K562 (cell line): ENCODE data around the gene NLK. TPM values are rescaled to one million over a fixed set of nuclear protein-coding genes. Genes with fewer than 3 reads are reported as not detected.
"Not testable (repeated sequence)": the region's sequence is repeated elsewhere in the genome, so short reads cannot be mapped to it uniquely, and the experiment has no call there.

Source experiments
- ATAC-seq: fragments of 200-7000 bp; cut with Tn5 transposase; 3 replicates; pipeline ENCODE4 v1.9.1; 2020; ENCODE audit warnings: moderate library complexity
- BruUV-seq: library from RNA; stranded (reverse); fragments of 400-500 nt; replicated peaks from 2 replicates; lab custom pipeline; 2021; lab: Mats Ljungman, UMichigan
- CTCF ChIA-PET: fragments of 300-600 bp; formaldehyde crosslinking; extraction: SDS; loops from one replicate; lab custom pipeline; 2021; ENCODE audit warnings: low intra/inter-chr PET ratio; lab: Yijun Ruan, JAX
- POLR2A ChIA-PET: fragments of 300-600, 350-650 bp; sonication (Branson Sonifier 250); formaldehyde crosslinking; extraction: SDS; loops from one replicate; lab custom pipeline; 2021; ENCODE audit warnings: antibody characterized with exemption, inconsistent platforms; lab: Yijun Ruan, JAX
- DNase-seq, 4 experiments: peaks; one replicate each; pipeline versions ENCODE4 v3.0.0 to v3.0.0-alpha.2; 2011 to 2018; ENCODE audit warnings: low spot score in 3 of 4, mixed read lengths in 3 of 4; ENCODE audit errors: extremely low read depth in 1 of 4
- FAIRE-seq: peaks from 2 replicates; lab custom pipeline; 2011; peaks lifted over from hg19 to GRCh38; lab: Jason Lieb, UNC
- H2AFZ ChIP-seq: 2 replicates; pipeline ENCODE4 v1.6.0; 2011; ENCODE audit warnings: low read depth, low read length, control low read depth, inconsistent platforms
- H3K27ac ChIP-seq: fragments of 200-600 bp; 3 replicates; pipeline ENCODE4 v1.8.0; 2011; ENCODE audit warnings: low read depth, mild to moderate bottlenecking, control low read depth, inconsistent platforms, low read length, moderate library complexity, mixed read lengths; ENCODE audit errors: extremely low read depth
- H3K27me3 ChIP-seq, 2 experiments: fragments of 300-600 bp in 1 of 2; 2 replicates in 1 of 2; 3 replicates in 1 of 2; pipeline versions ENCODE4 v1.6.0 to v1.8.0; 2011; ENCODE audit warnings: inconsistent platforms in 2 of 2, low read length in 2 of 2, mild to moderate bottlenecking in 1 of 2, mixed read lengths in 1 of 2, moderate library complexity in 1 of 2; ENCODE audit not compliant: control insufficient read depth in 2 of 2, insufficient read depth in 2 of 2
- H3K36me3 ChIP-seq: fragments of 300-600 bp; 3 replicates; pipeline ENCODE4 v1.8.0; 2011; ENCODE audit warnings: mild to moderate bottlenecking, low read length, inconsistent platforms; ENCODE audit not compliant: control insufficient read depth, insufficient read depth
- H3K4me1 ChIP-seq, 2 experiments: fragments of 200-600 bp in 1 of 2; replicated peaks in 1 of 2; 2 replicates in 1 of 2; 3 replicates in 1 of 2; pipeline versions ENCODE4 v1.5.1 to v1.8.0; 2011; ENCODE audit warnings: inconsistent platforms in 2 of 2, low read length in 2 of 2, mild to moderate bottlenecking in 1 of 2, mixed read lengths in 1 of 2, moderate library complexity in 1 of 2; ENCODE audit not compliant: control insufficient read depth in 2 of 2, insufficient read depth in 2 of 2
- H3K4me2 ChIP-seq: 2 replicates; pipeline ENCODE4 v1.6.1; 2011; ENCODE audit warnings: low read length, control low read depth, inconsistent platforms, mixed read lengths; ENCODE audit not compliant: insufficient read depth
- H3K4me3 ChIP-seq: fragments of 200-600 bp; sonication (generic), shearing (Covaris generic); 2 replicates; pipeline ENCODE4 v1.5.1; 2016; ENCODE audit warnings: control low read depth, inconsistent platforms
- H3K79me2 ChIP-seq: fragments of 200-600 bp; 3 replicates; pipeline ENCODE4 v1.8.0; 2011; ENCODE audit warnings: low read length, inconsistent platforms; ENCODE audit not compliant: control insufficient read depth, insufficient read depth
- H3K9ac ChIP-seq, 2 experiments: 2 replicates each; pipeline versions ENCODE4 v1.6.0 to v1.6.1; 2011; ENCODE audit warnings: low read depth in 2 of 2, low read length in 2 of 2, control low read depth in 1 of 2, inconsistent platforms in 1 of 2, mild to moderate bottlenecking in 1 of 2, mixed read lengths in 1 of 2; ENCODE audit not compliant: insufficient read depth in 1 of 2
- H3K9me1 ChIP-seq: one replicate; pipeline ENCODE4 v1.6.0; 2011; ENCODE audit warnings: inconsistent platforms, mild to moderate bottlenecking, low read length, moderate library complexity; ENCODE audit not compliant: control insufficient read depth, insufficient read depth
- H3K9me3 ChIP-seq: replicated peaks from 2 replicates; pipeline ENCODE4 v1.5.1; 2011; ENCODE audit warnings: low read depth, low read length, inconsistent platforms; ENCODE audit not compliant: control insufficient read depth, insufficient read depth
- H4K20me1 ChIP-seq: replicated peaks from 2 replicates; pipeline ENCODE4 v1.6.1; 2011; ENCODE audit warnings: low read length, inconsistent platforms, mixed read lengths; ENCODE audit not compliant: control insufficient read depth, insufficient read depth
- ARID2 ChIP-seq: fragments of 450-650 bp; IDR thresholded peaks from 2 replicates; pipeline ENCODE4 v1.6.1; 2017; ENCODE audit warnings: antibody characterized with exemption, mild to moderate bottlenecking
- DIDO1 ChIP-seq: fragments of 450-650 bp; IDR thresholded peaks from 2 replicates; pipeline ENCODE4 v1.6.1; 2016; ENCODE audit warnings: low read depth, missing biosample characterization, missing genetic modification characterization
- MEIS2 ChIP-seq: fragments of 450-650 bp; IDR thresholded peaks from 2 replicates; pipeline ENCODE4 v1.6.1; 2014; ENCODE audit warnings: mild to moderate bottlenecking; ENCODE audit not compliant: partially characterized antibody
- NELFE ChIP-seq: IDR thresholded peaks from 2 replicates; pipeline ENCODE4 v1.6.1; 2011; ENCODE audit warnings: mild to moderate bottlenecking; ENCODE audit not compliant: insufficient read depth, insufficient read length
- PKNOX1 ChIP-seq: fragments of 450-650 bp; IDR thresholded peaks from 2 replicates; pipeline ENCODE4 v1.6.1; 2016
- PTBP1 ChIP-seq: fragments of 200-400 bp; formaldehyde crosslinking; IDR thresholded peaks from 2 replicates; pipeline ENCODE4 v1.6.1; 2017; ENCODE audit warnings: low read depth, low read length
- SAFB ChIP-seq: fragments of 200-400 bp; formaldehyde crosslinking; IDR thresholded peaks from 2 replicates; pipeline ENCODE4 v1.6.1; 2017; ENCODE audit warnings: low read depth, low read length, borderline replicate concordance
- SETDB1 ChIP-seq: IDR thresholded peaks from one replicate; pipeline ENCODE4 v1.6.1; 2012; ENCODE audit warnings: low read length, control low read depth, inconsistent platforms
- SUPT5H ChIP-seq: fragments of 450-650 bp; IDR thresholded peaks from 2 replicates; pipeline ENCODE4 v1.6.1; 2016
- TAL1 ChIP-seq: fragments of 450-650 bp; IDR thresholded peaks from 2 replicates; pipeline ENCODE4 v1.6.1; 2016; ENCODE audit warnings: mild to moderate bottlenecking
- THRB ChIP-seq: fragments of 450-650 bp; formaldehyde crosslinking; conservative IDR thresholded peaks from 2 replicates; pipeline ENCODE4 v1.4.0; 2022; ENCODE audit warnings: mild to moderate bottlenecking, missing genetic modification characterization
- ZNF146 ChIP-seq: IDR thresholded peaks from one replicate; pipeline ENCODE4 v1.6.1; 2018; ENCODE audit warnings: missing compliant biosample characterization; ENCODE audit not compliant: unreplicated experiment
- WGBS: fragments of 100-300 bp; shearing (Covaris generic); methylation state at CpG from one replicate; pipeline ENCODE4 v1.1.6; 2016; ENCODE audit warnings: low coverage, mixed read lengths; ENCODE audit not compliant: insufficient coverage; ENCODE audit errors: missing lambda C conversion rate; 5-methylcytosine and 5-hydroxymethylcytosine counted together
- in situ Hi-C: fragments of 300-500 bp; cut with MboI; formaldehyde crosslinking; loops from 4 replicates; pipeline ENCODE4 v1.15.0; 2018; ENCODE audit warnings: inconsistent platforms, mixed read lengths
- intact Hi-C: fragments of 100-400 bp; cut with micrococcal nuclease; formaldehyde crosslinking; loops from 2 replicates; pipeline ENCODE4 v1.14.2; 2022
- polyA plus RNA-seq, 8 experiments: library from polyadenylated mRNA; depleted of rRNA in 4 of 8; stranded (reverse) in 5 of 8; unstranded in 3 of 8; fragments of >200 nt; fragmentation: Nextera tagmentation in 2 of 8; fragmentation: Illumina TruSeq in 1 of 8; extraction: Ambion mirVana in 2 of 8; extraction: Trizol in 1 of 8; gene quantifications; 2 replicates each; pipeline versions ENCODE4 v1.2.1 to v1.2.3, GENCODE V29; 2011 to 2014; ENCODE audit warnings: inconsistent platforms in 1 of 8, missing spikeins in 1 of 8
- total RNA-seq, 7 experiments: library from RNA; depleted of rRNA in 6 of 7; stranded (reverse); fragments of >200 nt in 6 of 7; fragmentation: Illumina TruSeq in 2 of 7; extraction: Trizol in 2 of 7; gene quantifications; 2 replicates each; pipeline versions ENCODE4 v1.2.1 to v1.2.3, GENCODE V29; 2011 to 2021; ENCODE audit warnings: low replicate concordance in 1 of 7

NLK gene
- total and polyA plus RNA-seq, 9 of the 15 experiments (the other 6 are each of a cell fraction or from before 2014, with no cell fraction given): 10.9 to 59.6 (median 26.7) TPM

GRCh38 chr17:28155405-28155804 lies 112.9 kb downstream of the NLK start:
- POLR2A ChIA-PET, H3K9me3 ChIP-seq, H3K79me2 ChIP-seq, H3K4me1 ChIP-seq, H3K9ac ChIP-seq, BruUV-seq, intact Hi-C loops, in situ Hi-C loops, H3K27ac ChIP-seq, H3K9me1 ChIP-seq, H2AFZ ChIP-seq, ATAC-seq, DNase-seq, H3K36me3 ChIP-seq, CTCF ChIA-PET, H3K27me3 ChIP-seq, FAIRE-seq, H3K4me2 ChIP-seq: not testable (repeated sequence)
- peak; percentile 69 for TF ChIP-seq ZNF146 (CRISPR knock-in tag)
- TF ChIP-seq, all 486 proteins: peak for 1; not testable (repeated sequence) for 485
- not testable (repeated sequence) for H4K20me1 ChIP-seq, H3K4me3 ChIP-seq
- 94% methylated on average over 4 of the region's 4 CpGs for WGBS

- no peak overlapping the region for H3K9ac ChIP-seq
- peak; percentile 32 for FAIRE-seq
- no peak overlapping the region for H3K4me3 ChIP-seq
- no peak for ATAC-seq
- no peak for DNase-seq
- intact Hi-C loops (no loop called here), in situ Hi-C loops (no loop called here)
- no peaks in the 10 kb centered on the region for H4K20me1 ChIP-seq
- H3K9me1 ChIP-seq: no peaks in the 10 kb centered on the region
- no peaks in the 10 kb centered on the region for H3K79me2 ChIP-seq
- peaks cover 4% of the 10 kb centered on the region; the same call in 1 of the 3 replicates for H3K36me3 ChIP-seq
- CTCF ChIA-PET: no interaction called here
- no peaks in the 10 kb centered on the region for H3K27me3 ChIP-seq
- no TSS peak for BruUV-seq
- H3K9me3 ChIP-seq: no peaks in the 10 kb centered on the region
- POLR2A ChIA-PET: no interaction called here
- H3K4me2 ChIP-seq: no peak overlapping the region
- no peak overlapping the region for H2AFZ ChIP-seq
- WGBS: 56% methylated on average over 1 of the region's 1 CpG
- no peaks in the 10 kb centered on the region for H3K4me1 ChIP-seq
- no peak overlapping the region for H3K27ac ChIP-seq
- no peak for TF ChIP-seq NELFE
- no peak for TF ChIP-seq PTBP1
- no peak for TF ChIP-seq ARID2
- no peak for TF ChIP-seq SETDB1
- peak; percentile 21; the same call in 1 of the 2 replicates for TF ChIP-seq SUPT5H
- no peak for TF ChIP-seq SAFB
- 0 out of 2 replicates have a peak, but pooled peaks have one; percentile 17 for TF ChIP-seq THRB (CRISPR knock-in tag)
- TF ChIP-seq TAL1: no peak
- TF ChIP-seq MEIS2: peak; percentile 71
- peak; percentile 67 for TF ChIP-seq PKNOX1
- TF ChIP-seq DIDO1 (tag): no peak
Observed at GRCh38 chr17:28159004-28159403, 116.5 kb downstream of the NLK start.
